ENCODE results near the gene EIF4G2.

GRCh38 chr11:10818594-10818993 is 9.9 kb upstream of the EIF4G2 start:
- TF ChIP-seq CTCF (IDR thresholded peaks at IDR 0.05) (no peak), POLR2A (IDR thresholded peaks at IDR 0.05) (no peak)

Data from right lobe of liver (tissue), 4 donors.